H1 (cell line): Measurements from ENCODE around the gene SZT2. TPM values are rescaled to one million over a fixed set of nuclear protein-coding genes. Genes with fewer than 3 reads are reported as not detected.

Experiments
- ATF2 ChIP-seq: IDR thresholded peaks from 2 replicates; pipeline ENCODE4 v1.6.1; 2012; ENCODE audit warnings: low read length, inconsistent platforms
- CHD1 ChIP-seq: IDR thresholded peaks from 2 replicates; pipeline ENCODE4 v1.6.1; 2012; ENCODE audit warnings: low read depth, low read length, improper control_type of control experiment
- GABPA ChIP-seq: IDR thresholded peaks from 2 replicates; pipeline ENCODE4 v1.6.1; 2011; ENCODE audit warnings: mild to moderate bottlenecking, low read length, moderate library complexity, borderline replicate concordance; ENCODE audit not compliant: insufficient read depth
- JUND ChIP-seq: IDR thresholded peaks from 2 replicates; pipeline ENCODE4 v1.6.1; 2011; ENCODE audit warnings: mild to moderate bottlenecking, improper control_type of control experiment, low read length
- KDM4A ChIP-seq: IDR thresholded peaks from one replicate; pipeline ENCODE4 v1.7.1; 2012; ENCODE audit warnings: low read depth, mild to moderate bottlenecking, moderate library complexity, low read length, inconsistent platforms; ENCODE audit not compliant: severe bottlenecking
- NANOG ChIP-seq: IDR thresholded peaks from 2 replicates; pipeline ENCODE4 v1.6.1; 2011; ENCODE audit warnings: low read length, low read depth, mild to moderate bottlenecking, inconsistent platforms; ENCODE audit not compliant: insufficient read depth, poor library complexity, severe bottlenecking
- POLR2AphosphoS5 ChIP-seq: IDR thresholded peaks from 2 replicates; pipeline ENCODE4 v1.6.1; 2011; ENCODE audit warnings: low read depth, low read length
- POU5F1 ChIP-seq: IDR thresholded peaks from 2 replicates; pipeline ENCODE4 v1.6.1; 2011; ENCODE audit warnings: low read depth, mild to moderate bottlenecking, low read length, moderate library complexity
- RAD21 ChIP-seq, 2 experiments: IDR thresholded peaks in 1 of 2; conservative IDR thresholded peaks in 1 of 2; 2 replicates each; pipeline ENCODE4 v1.6.1; 2011; ENCODE audit warnings: low read depth in 2 of 2, low read length in 2 of 2, improper control_type of control experiment in 1 of 2, inconsistent platforms in 1 of 2, mild to moderate bottlenecking in 1 of 2, moderate library complexity in 1 of 2
- RBBP5 ChIP-seq: IDR thresholded peaks from 2 replicates; pipeline ENCODE4 v1.7.1; 2012; ENCODE audit warnings: low read depth, mild to moderate bottlenecking, inconsistent platforms, low read length, moderate library complexity, borderline replicate concordance
- SUZ12 ChIP-seq: fragments of 200-600 bp; sonication (generic); IDR thresholded peaks from 2 replicates; pipeline ENCODE4 v1.6.1; 2012; ENCODE audit warnings: mild to moderate bottlenecking, inconsistent platforms, low read length, moderate library complexity, mixed read lengths
- TAF1 ChIP-seq: IDR thresholded peaks from 2 replicates; pipeline ENCODE4 v1.6.1; 2011; ENCODE audit warnings: mild to moderate bottlenecking, low read depth, low read length
- TBP ChIP-seq: IDR thresholded peaks from 2 replicates; pipeline ENCODE4 v1.6.1; 2011; ENCODE audit warnings: low read depth, low read length, improper control_type of control experiment
- TCF12 ChIP-seq: IDR thresholded peaks from 2 replicates; pipeline ENCODE4 v1.6.1; 2011; ENCODE audit warnings: low read depth, mild to moderate bottlenecking, low read length
- TEAD4 ChIP-seq: IDR thresholded peaks from 2 replicates; pipeline ENCODE4 v1.6.1; 2012; ENCODE audit warnings: low read depth, low read length, inconsistent platforms, mixed read lengths
- YY1 ChIP-seq: IDR thresholded peaks from 2 replicates; pipeline ENCODE4 v1.6.1; 2011; ENCODE audit warnings: low read depth, mild to moderate bottlenecking, low read length
- polyA plus RNA-seq, 7 experiments: library from polyadenylated mRNA; depleted of rRNA in 3 of 7; stranded (reverse) in 5 of 7; unstranded in 2 of 7; fragments of >200 nt in 5 of 7; fragments of 200-250 nt in 2 of 7; gene quantifications; 1 replicate in 5 of 7; 2 replicates in 1 of 7; 4 replicates in 1 of 7; pipeline versions ENCODE4 v1.2.1 to v1.2.3, GENCODE V29; 2011 to 2013; ENCODE audit warnings: missing spikeins in 2 of 7, mixed read lengths in 2 of 7
- total RNA-seq: library from RNA; stranded (reverse); fragmentation: NEBNext Ultra II Directional; extraction: Animal tissue kit (Norgen Biotek cat#: 25700); gene quantifications from 2 replicates; pipeline ENCODE4 v1.2.1, GENCODE V29; 2021

The SZT2 gene
- total and polyA plus RNA-seq, 2 of the 8 experiments (the other 6 are each of a cell fraction or from before 2014, with no cell fraction given) = 4.7 to 12.9 TPM

GRCh38 chr1:43493661-43494450 lies 104.2 kb downstream of the SZT2 start (continued):
- TF ChIP-seq RBBP5 = no peak; the same call in 1 of the 2 replicates
- no peak for TF ChIP-seq JUND
- 0 out of 2 replicates have a peak, but pooled peaks have one; percentile 5 for TF ChIP-seq TCF12
- TF ChIP-seq TEAD4 = peak; percentile 88
- TF ChIP-seq ATF2 = no peak
- no peak for TF ChIP-seq SUZ12
- TF ChIP-seq YY1 = 0 out of 2 replicates have a peak, but pooled peaks have one; percentile 33
- peak; percentile 37 for TF ChIP-seq NANOG
- TF ChIP-seq TAF1 = peak; percentile 45
- no peak for TF ChIP-seq RAD21 (IDR thresholded peaks at IDR 0.05 in 1 of 2, conservative IDR thresholded peaks at IDR 0.05 in 1 of 2; ENCODE audit: low read depth in 2 of 2, low read length in 2 of 2)
- TF ChIP-seq POU5F1 = no peak
- TF ChIP-seq POLR2AphosphoS5 = no peak
- TF ChIP-seq CHD1 = no peak
- no peak for TF ChIP-seq GABPA
- TF ChIP-seq TBP = 0 out of 2 replicates have a peak, but pooled peaks have one; percentile 35
- TF ChIP-seq KDM4A = no peak
